ENCODE data around the gene CFAP74. TPM values are rescaled to one million over a fixed set of nuclear protein-coding genes. Genes with fewer than 3 reads are reported as not detected.

CFAP74 gene
- total and polyA plus RNA-seq, 2 of the 13 experiments (the other 11 are each of a cell fraction or from before 2014, with no cell fraction given): 0.27 to 0.62 TPM

GRCh38 chr1:1994536-1994935 lies 9.1 kb downstream of the CFAP74 start:
- POLR2A ChIA-PET: no interaction called here
- in situ Hi-C loops (cut with HindIII; ENCODE audit: extremely low pct_ligation_motif_present, low pct_unique_long_range_greater_than_20kb): no loop called here
- FAIRE-seq: no peak

More at GRCh38 chr1:1994536-1994935, 9.1 kb downstream of the CFAP74 start:
- no peak for DNase-seq (ENCODE audit: low spot score)
- TF ChIP-seq SRF (IDR thresholded peaks at IDR 0.05; ENCODE audit: low read depth, low read length): no peak
- TF ChIP-seq, protein P1, sequence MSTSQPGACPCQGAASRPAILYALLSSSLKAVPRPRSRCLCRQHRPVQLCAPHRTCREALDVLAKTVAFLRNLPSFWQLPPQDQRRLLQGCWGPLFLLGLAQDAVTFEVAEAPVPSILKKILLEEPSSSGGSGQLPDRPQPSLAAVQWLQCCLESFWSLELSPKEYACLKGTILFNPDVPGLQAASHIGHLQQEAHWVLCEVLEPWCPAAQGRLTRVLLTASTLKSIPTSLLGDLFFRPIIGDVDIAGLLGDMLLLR (CRISPR knock-in tag; IDR thresholded peaks at IDR 0.05): no peak
- no peak for TF ChIP-seq ZNF839 (CRISPR knock-in tag; IDR thresholded peaks at IDR 0.05; ENCODE audit: borderline replicate concordance)
- no peak for TF ChIP-seq ZFP1 (CRISPR knock-in tag; IDR thresholded peaks at IDR 0.05)
- no peak for TF ChIP-seq SMYD3 (CRISPR knock-in tag; IDR thresholded peaks at IDR 0.05)
- TF ChIP-seq CCDC6 (CRISPR knock-in tag; IDR thresholded peaks at IDR 0.05): no peak
- TF ChIP-seq ZSCAN29 (CRISPR knock-in tag; conservative IDR thresholded peaks at IDR 0.05): no peak
- TF ChIP-seq ZSCAN20 (CRISPR knock-in tag; IDR thresholded peaks at IDR 0.05; ENCODE audit: borderline replicate concordance): no peak
- TF ChIP-seq SIN3B (IDR thresholded peaks at IDR 0.05; ENCODE audit: low read length): no peak
- no peak for TF ChIP-seq HMG20A (CRISPR knock-in tag; IDR thresholded peaks at IDR 0.05; ENCODE audit: borderline replicate concordance)
- no peak for TF ChIP-seq ZNF138 (CRISPR knock-in tag; IDR thresholded peaks at IDR 0.05; ENCODE audit: low read depth)
- TF ChIP-seq E2F1 (CRISPR knock-in tag; IDR thresholded peaks at IDR 0.05): no peak
- no peak for TF ChIP-seq MLXIP (CRISPR knock-in tag; IDR thresholded peaks at IDR 0.05; ENCODE audit: borderline replicate concordance)
- no peak for TF ChIP-seq PATZ1 (CRISPR knock-in tag; IDR thresholded peaks at IDR 0.05)
- no peak overlapping the region for H2AFZ ChIP-seq (ENCODE audit: low read length)
- H3K9ac ChIP-seq (ENCODE audit: insufficient read depth, low read depth, low read length): no peak overlapping the region
- ATAC-seq: no peak; the same call in 2 of the 3 replicates
- H3K36me3 ChIP-seq (replicated peaks in 1 of 2; ENCODE audit: control insufficient read depth in 1 of 2, insufficient read depth in 2 of 2, low read length in 2 of 2): no peaks in the 10 kb centered on the region
- intact Hi-C loops (cut with micrococcal nuclease; ENCODE audit: unreplicated experiment): no loop called here
- no peak overlapping the region for H3K4me3 ChIP-seq (replicated peaks in 1 of 3; ENCODE audit: insufficient read depth in 1 of 3, low read depth in 2 of 3, low read length in 3 of 3)
- H3K27ac ChIP-seq (ENCODE audit: extremely low read length, insufficient read depth, low read length): no peak overlapping the region
- H4K20me1 ChIP-seq (ENCODE audit: insufficient read depth, low read length): no peaks in the 10 kb centered on the region
- H3K4me2 ChIP-seq (ENCODE audit: low read depth, low read length): no peak overlapping the region
- H3K79me2 ChIP-seq (ENCODE audit: insufficient read depth, low read length): no peaks in the 10 kb centered on the region
- no TSS peak for BruUV-seq (replicated peaks)
- peaks cover 3 to 25% of the 10 kb centered on the region in 2 experiments; a peak in 4 of 5 replicates for H3K27me3 ChIP-seq (ENCODE audit: control insufficient read depth in 1 of 2, insufficient read depth in 2 of 2, low read length in 2 of 2)
- CTCF ChIA-PET (ENCODE audit: low intra/inter-chr PET ratio, low total read pairs): no interaction called here
- WGBS (ENCODE audit: low lambda C conversion rate): 38% methylated on average over 8 of the region's 8 CpGs
- peaks cover 9% of the 10 kb centered on the region; the same call in 1 of the 2 replicates for H3K4me1 ChIP-seq (ENCODE audit: insufficient read depth, low read length)
- H3K9me3 ChIP-seq (ENCODE audit: low read length): no peaks in the 10 kb centered on the region

Data from HepG2 (cell line).